ENCODE data around the gene RABGAP1L.

DNA sequence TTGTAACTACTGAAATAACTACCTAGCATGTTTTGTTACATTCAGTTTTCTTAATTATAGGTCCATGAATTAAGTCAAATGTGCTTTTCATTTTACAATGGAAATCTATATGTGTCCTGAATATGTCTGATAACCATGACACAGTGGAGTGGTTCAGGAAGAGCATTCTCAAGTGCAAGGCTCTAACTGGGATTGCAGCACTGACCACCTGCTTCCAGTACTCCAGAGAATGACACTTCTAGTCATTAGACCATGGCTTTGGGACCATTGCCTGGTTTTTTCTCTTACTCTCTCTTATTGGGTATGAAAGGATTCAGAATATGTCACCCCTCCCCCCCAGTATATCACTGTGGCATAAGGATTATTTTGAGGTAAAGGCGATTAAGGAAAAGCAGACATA is 635.5 kb downstream of the RABGAP1L start:
- TF ChIP-seq POLR2AphosphoS5 (IDR thresholded peaks at IDR 0.05; ENCODE audit: low read depth, low read length) (no peak), TBP (IDR thresholded peaks at IDR 0.05; ENCODE audit: low read depth, low read length) (no peak), RFX5 (IDR thresholded peaks at IDR 0.05; ENCODE audit: borderline replicate concordance, low read depth, low read length) (no peak), POLR2A (IDR thresholded peaks at IDR 0.05; ENCODE audit: control extremely low read depth in 1 of 2, low read depth in 2 of 2, low read length in 2 of 2) (no peak), SIX5 (IDR thresholded peaks at IDR 0.05; ENCODE audit: low read depth, low read length) (no peak), YY1 (IDR thresholded peaks at IDR 0.05; ENCODE audit: low read depth, low read length) (no peak)
- TF ChIP-seq, protein P1, sequence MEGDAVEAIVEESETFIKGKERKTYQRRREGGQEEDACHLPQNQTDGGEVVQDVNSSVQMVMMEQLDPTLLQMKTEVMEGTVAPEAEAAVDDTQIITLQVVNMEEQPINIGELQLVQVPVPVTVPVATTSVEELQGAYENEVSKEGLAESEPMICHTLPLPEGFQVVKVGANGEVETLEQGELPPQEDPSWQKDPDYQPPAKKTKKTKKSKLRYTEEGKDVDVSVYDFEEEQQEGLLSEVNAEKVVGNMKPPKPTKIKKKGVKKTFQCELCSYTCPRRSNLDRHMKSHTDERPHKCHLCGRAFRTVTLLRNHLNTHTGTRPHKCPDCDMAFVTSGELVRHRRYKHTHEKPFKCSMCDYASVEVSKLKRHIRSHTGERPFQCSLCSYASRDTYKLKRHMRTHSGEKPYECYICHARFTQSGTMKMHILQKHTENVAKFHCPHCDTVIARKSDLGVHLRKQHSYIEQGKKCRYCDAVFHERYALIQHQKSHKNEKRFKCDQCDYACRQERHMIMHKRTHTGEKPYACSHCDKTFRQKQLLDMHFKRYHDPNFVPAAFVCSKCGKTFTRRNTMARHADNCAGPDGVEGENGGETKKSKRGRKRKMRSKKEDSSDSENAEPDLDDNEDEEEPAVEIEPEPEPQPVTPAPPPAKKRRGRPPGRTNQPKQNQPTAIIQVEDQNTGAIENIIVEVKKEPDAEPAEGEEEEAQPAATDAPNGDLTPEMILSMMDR (IDR thresholded peaks at IDR 0.05; ENCODE audit: control extremely low read depth in 1 of 3, insufficient read depth in 1 of 3, low read depth in 1 of 3, low read length in 3 of 3) = no peak
- TF ChIP-seq, protein P2, sequence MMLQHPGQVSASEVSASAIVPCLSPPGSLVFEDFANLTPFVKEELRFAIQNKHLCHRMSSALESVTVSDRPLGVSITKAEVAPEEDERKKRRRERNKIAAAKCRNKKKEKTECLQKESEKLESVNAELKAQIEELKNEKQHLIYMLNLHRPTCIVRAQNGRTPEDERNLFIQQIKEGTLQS (IDR thresholded peaks at IDR 0.05; ENCODE audit: insufficient read depth, low read depth, low read length) = no peak
- TF ChIP-seq, protein P3, sequence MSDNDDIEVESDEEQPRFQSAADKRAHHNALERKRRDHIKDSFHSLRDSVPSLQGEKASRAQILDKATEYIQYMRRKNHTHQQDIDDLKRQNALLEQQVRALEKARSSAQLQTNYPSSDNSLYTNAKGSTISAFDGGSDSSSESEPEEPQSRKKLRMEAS (IDR thresholded peaks at IDR 0.05) = no peak

Measured in H1 (cell line).